Smooth muscle cell (in vitro differentiated cells): ENCODE results near the gene ADAMTS14. TPM values are rescaled to one million over a fixed set of nuclear protein-coding genes. Genes with fewer than 3 reads are reported as not detected.
"Not testable (repeated sequence)": the region's sequence is repeated elsewhere in the genome, so short reads cannot be mapped to it uniquely, and the experiment has no call there.

Experiments used
- DNase-seq: peaks from one replicate; lab custom pipeline; 2025; ENCODE audit not compliant: unreplicated experiment; lab: John Stamatoyannopoulos, UW
- H2AFZ ChIP-seq: fragments of 200-600 bp; sonication (generic); 2 replicates; pipeline ENCODE4 v1.6.0; 2016; ENCODE audit warnings: antibody characterized with exemption, low read depth, mild to moderate bottlenecking
- H3F3A ChIP-seq: fragments of 200-600 bp; sonication (generic); 2 replicates; pipeline ENCODE4 v1.6.0; 2017; ENCODE audit warnings: antibody characterized with exemption, low read depth
- H3K27ac ChIP-seq: fragments of 200-600 bp; sonication (generic); 2 replicates; pipeline ENCODE4 v1.5.1; 2016; ENCODE audit warnings: low read depth, mild to moderate bottlenecking
- H3K27me3 ChIP-seq: fragments of 200-600 bp; sonication (generic); 2 replicates; pipeline ENCODE4 v1.6.1; 2016; ENCODE audit warnings: low read depth, mild to moderate bottlenecking
- H3K36me3 ChIP-seq: fragments of 200-600 bp; sonication (generic); 2 replicates; pipeline ENCODE4 v1.5.1; 2016; ENCODE audit warnings: low read depth
- H3K4me1 ChIP-seq: fragments of 200-600 bp; sonication (generic); 2 replicates; pipeline ENCODE4 v1.5.1; 2016; ENCODE audit warnings: low read depth
- H3K4me2 ChIP-seq: fragments of 200-600 bp; sonication (generic); 2 replicates; pipeline ENCODE4 v1.6.0; 2016; ENCODE audit warnings: mild to moderate bottlenecking
- H3K4me3 ChIP-seq: fragments of 200-600 bp; sonication (generic); 2 replicates; pipeline ENCODE4 v1.5.1; 2016; ENCODE audit warnings: mild to moderate bottlenecking
- H3K79me2 ChIP-seq: fragments of 200-600 bp; sonication (generic); 2 replicates; pipeline ENCODE4 v1.6.0; 2016; ENCODE audit warnings: low read depth, mild to moderate bottlenecking
- H3K9ac ChIP-seq: fragments of 200-600 bp; sonication (generic); 2 replicates; pipeline ENCODE4 v1.6.0; 2016; ENCODE audit warnings: low read depth
- H3K9me3 ChIP-seq: fragments of 200-600 bp; sonication (generic); replicated peaks from 2 replicates; pipeline ENCODE4 v1.5.1; 2016; ENCODE audit warnings: low read depth
- H4K20me1 ChIP-seq: fragments of 200-600 bp; sonication (generic); 2 replicates; pipeline ENCODE4 v1.6.0; 2016; ENCODE audit warnings: low read depth
- CTCF ChIP-seq: fragments of 200-600 bp; sonication (generic); IDR thresholded peaks from 2 replicates; pipeline ENCODE4 v1.5.1; 2017; ENCODE audit warnings: borderline replicate concordance, mild to moderate bottlenecking, antibody characterized with exemption; ENCODE audit not compliant: insufficient read depth, poor library complexity, severe bottlenecking
- WGBS: methylation state at CpG from one replicate; pipeline ENCODE4 v1.1.7; 2016; ENCODE audit warnings: low lambda C conversion rate; 5-methylcytosine and 5-hydroxymethylcytosine counted together
- polyA plus RNA-seq: library from polyadenylated mRNA; unstranded; fragments of >200 nt; fragmentation: Nextera tagmentation; extraction: Ambion mirVana; gene quantifications from 2 replicates; pipeline ENCODE4 v1.2.1, GENCODE V29; 2016
- total RNA-seq: library from RNA; depleted of rRNA; stranded (reverse); fragments of >200 nt; gene quantifications from 2 replicates; pipeline ENCODE4 v1.2.3, GENCODE V29; 2014

ADAMTS14 gene
- total and polyA plus RNA-seq, 2 experiments from 2014 or later: 6.3 to 10.1 TPM

DNA sequence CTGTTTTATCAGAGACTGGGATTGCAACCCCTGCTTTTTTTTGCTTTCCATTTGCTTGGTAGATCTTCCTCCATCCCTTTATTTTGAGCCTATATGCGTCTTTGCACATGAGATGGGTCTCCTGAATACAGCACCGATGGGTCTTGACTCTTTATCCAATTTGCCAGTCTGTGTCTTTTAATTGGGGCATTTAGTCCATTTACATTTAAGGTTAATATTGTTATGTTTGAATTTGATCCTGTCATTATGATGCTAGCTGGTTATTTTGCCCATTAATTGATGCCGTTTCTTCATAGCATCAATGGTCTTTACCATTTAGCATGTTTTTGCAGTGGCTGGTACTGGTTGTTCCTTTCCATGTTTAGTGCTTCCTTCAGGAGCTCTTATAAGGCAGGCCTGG is 29.0 kb upstream of the ADAMTS14 start:
- not testable (repeated sequence) for H3K4me2 ChIP-seq, H3K79me2 ChIP-seq, H3K27ac ChIP-seq, H4K20me1 ChIP-seq, H2AFZ ChIP-seq, H3K4me1 ChIP-seq, DNase-seq, H3K9me3 ChIP-seq, H3K27me3 ChIP-seq, H3K9ac ChIP-seq, H3K36me3 ChIP-seq, H3F3A ChIP-seq, H3K4me3 ChIP-seq
- WGBS: 94% methylated on average over 3 of the region's 3 CpGs

- not testable (repeated sequence) for H2AFZ ChIP-seq, H3K4me2 ChIP-seq, H3K79me2 ChIP-seq, DNase-seq, H3K36me3 ChIP-seq, H3K27ac ChIP-seq, H3K4me3 ChIP-seq, H3K9me3 ChIP-seq, H4K20me1 ChIP-seq, H3F3A ChIP-seq, H3K27me3 ChIP-seq, H3K4me1 ChIP-seq, H3K9ac ChIP-seq
- WGBS: 56% methylated on average over 8 of the region's 8 CpGs
Observed at GRCh38 chr10:70644959-70645358, 27.3 kb upstream of the ADAMTS14 start.

GRCh38 chr10:70647086-70647485 is 25.2 kb upstream of the ADAMTS14 start:
- DNase-seq: no peak
- WGBS: 56% methylated on average over 3 of the region's 3 CpGs

GRCh38 chr10:70648427-70648826 is 23.9 kb upstream of the ADAMTS14 start:
- no peak overlapping the region for H3K9ac ChIP-seq
- 92% methylated on average over 3 of the region's 3 CpGs for WGBS

More at GRCh38 chr10:70647086-70647485, 25.2 kb upstream of the ADAMTS14 start:
- H3K4me3 ChIP-seq: no peak overlapping the region
- no peaks in the 10 kb centered on the region for H3K27me3 ChIP-seq
- H4K20me1 ChIP-seq: no peaks in the 10 kb centered on the region
- no peaks in the 10 kb centered on the region for H3K36me3 ChIP-seq
- no peak overlapping the region for H3K27ac ChIP-seq
- H2AFZ ChIP-seq: no peak overlapping the region
- no peak overlapping the region for H3K4me2 ChIP-seq
- no peaks in the 10 kb centered on the region for H3F3A ChIP-seq
- no peaks in the 10 kb centered on the region for H3K79me2 ChIP-seq
- no peaks in the 10 kb centered on the region for H3K4me1 ChIP-seq
- no peaks in the 10 kb centered on the region for H3K9me3 ChIP-seq
- TF ChIP-seq CTCF: no peak
- H3K9ac ChIP-seq: no peak overlapping the region

More at GRCh38 chr10:70648427-70648826, 23.9 kb upstream of the ADAMTS14 start:
- no peaks in the 10 kb centered on the region for H3K4me1 ChIP-seq
- no peaks in the 10 kb centered on the region for H3K36me3 ChIP-seq
- H3K4me2 ChIP-seq: no peak overlapping the region
- H3K27ac ChIP-seq: no peak overlapping the region
- H3K79me2 ChIP-seq: no peaks in the 10 kb centered on the region
- no peak overlapping the region for H2AFZ ChIP-seq
- H3K9me3 ChIP-seq: no peaks in the 10 kb centered on the region
- TF ChIP-seq CTCF: no peak
- no peaks in the 10 kb centered on the region for H3F3A ChIP-seq
- H3K4me3 ChIP-seq: no peak overlapping the region
- no peak for DNase-seq
- no peaks in the 10 kb centered on the region for H4K20me1 ChIP-seq
- H3K27me3 ChIP-seq: no peaks in the 10 kb centered on the region
